Astrocyte (in vitro differentiated cells and primary cell): Measurements from ENCODE around the gene MC2R. TPM values are rescaled to one million over a fixed set of nuclear protein-coding genes. Genes with fewer than 3 reads are reported as not detected.

Experiments used
- DNase-seq: peaks from one replicate; pipeline ENCODE4 v3.0.0-alpha.2; 2010; ENCODE audit warnings: low read depth
- FAIRE-seq: peaks from 2 replicates; lab custom pipeline; 2011; peaks lifted over from hg19 to GRCh38; lab: Jason Lieb, UNC
- H2AFZ ChIP-seq: 2 replicates; pipeline ENCODE4 v1.6.0; 2012; ENCODE audit warnings: low read depth, low read length, inconsistent platforms
- H3K27ac ChIP-seq: 2 replicates; pipeline ENCODE4 v1.5.1; 2011; ENCODE audit warnings: low read depth, low read length, inconsistent platforms
- H3K27me3 ChIP-seq: 2 replicates; pipeline ENCODE4 v1.6.0; 2011; ENCODE audit warnings: low read length, inconsistent platforms; ENCODE audit not compliant: insufficient read depth
- H3K36me3 ChIP-seq: 2 replicates; pipeline ENCODE4 v1.5.1; 2011; ENCODE audit warnings: low read length, inconsistent platforms; ENCODE audit not compliant: insufficient read depth
- H3K4me1 ChIP-seq: 2 replicates; pipeline ENCODE4 v1.5.1; 2011; ENCODE audit warnings: low read length, inconsistent platforms; ENCODE audit not compliant: insufficient read depth
- H3K4me2 ChIP-seq: 2 replicates; pipeline ENCODE4 v1.6.0; 2012; ENCODE audit warnings: low read length, inconsistent platforms
- H3K4me3 ChIP-seq: 2 replicates; pipeline ENCODE4 v1.5.1; 2011; ENCODE audit warnings: low read depth, mild to moderate bottlenecking, low read length, inconsistent platforms; ENCODE audit not compliant: insufficient read depth
- H3K79me2 ChIP-seq: 2 replicates; pipeline ENCODE4 v1.6.0; 2012; ENCODE audit warnings: mild to moderate bottlenecking, low read length, inconsistent platforms; ENCODE audit not compliant: insufficient read depth
- H3K9ac ChIP-seq: 2 replicates; pipeline ENCODE4 v1.6.0; 2012; ENCODE audit warnings: mild to moderate bottlenecking, low read length, inconsistent platforms
- H3K9me3 ChIP-seq: 2 replicates; pipeline ENCODE4 v1.5.1; 2012; ENCODE audit warnings: low read depth, mild to moderate bottlenecking, low read length, inconsistent platforms; ENCODE audit not compliant: insufficient read depth
- H4K20me1 ChIP-seq: 2 replicates; pipeline ENCODE4 v1.6.0; 2012; ENCODE audit warnings: low read length, inconsistent platforms; ENCODE audit not compliant: insufficient read depth
- H3K27ac Mint-ChIP-seq: one replicate; pipeline ENCODE4 v1.8.0; 2021; ENCODE audit warnings: mild to moderate bottlenecking, mixed read lengths; ENCODE audit not compliant: unreplicated experiment
- H3K27me3 Mint-ChIP-seq: one replicate; pipeline ENCODE4 v1.8.0; 2021; ENCODE audit warnings: low read depth, mixed read lengths; ENCODE audit not compliant: unreplicated experiment
- H3K36me3 Mint-ChIP-seq: one replicate; pipeline ENCODE4 v1.8.0; 2021; ENCODE audit warnings: low read depth, mixed read lengths; ENCODE audit not compliant: unreplicated experiment
- H3K4me1 Mint-ChIP-seq: one replicate; pipeline ENCODE4 v1.8.0; 2021; ENCODE audit warnings: low read depth, mixed read lengths; ENCODE audit not compliant: unreplicated experiment
- H3K4me3 Mint-ChIP-seq: one replicate; pipeline ENCODE4 v1.8.0; 2021; ENCODE audit warnings: mild to moderate bottlenecking, moderate library complexity, mixed read lengths; ENCODE audit not compliant: unreplicated experiment
- H3K9me3 Mint-ChIP-seq: one replicate; pipeline ENCODE4 v1.8.0; 2021; ENCODE audit warnings: mild to moderate bottlenecking, mixed read lengths; ENCODE audit not compliant: unreplicated experiment
- EZH2 ChIP-seq: IDR thresholded peaks from 2 replicates; pipeline ENCODE4 v1.6.1; 2012; ENCODE audit warnings: mild to moderate bottlenecking, low read length, inconsistent platforms; ENCODE audit not compliant: insufficient read depth
- total RNA-seq: library from RNA; stranded (reverse); gene quantifications from 2 replicates; pipeline ENCODE4 v1.2.1, GENCODE V29; 2021
- TF ChIP-seq, protein P1 (sequence below): IDR thresholded peaks from 2 replicates; pipeline ENCODE4 v1.5.1; 2011; ENCODE audit warnings: low read depth, mild to moderate bottlenecking, inconsistent platforms, low read length, moderate library complexity; ENCODE audit not compliant: insufficient read depth

The MC2R gene
- total RNA-seq, 1 donor from 2014 or later: not detected

DNA sequence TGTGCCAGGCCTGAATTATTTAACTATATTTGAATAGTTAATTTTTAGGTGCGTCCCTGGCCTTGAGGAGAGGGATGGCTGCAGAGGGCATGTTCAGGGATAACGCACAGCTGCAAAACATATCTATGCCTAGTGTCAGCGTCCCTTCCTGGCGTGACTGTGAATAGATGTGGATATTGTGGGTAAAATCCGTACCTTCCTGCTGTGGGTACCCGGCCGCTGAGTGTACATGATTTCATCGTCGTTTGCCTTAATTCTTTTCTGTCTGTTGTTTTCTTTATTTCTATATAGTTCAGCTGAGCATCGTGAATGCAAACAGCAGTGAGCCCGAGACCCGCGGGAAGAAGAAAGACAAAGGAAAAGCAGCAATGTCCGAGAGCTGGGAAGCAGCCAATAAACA is 25.0 kb upstream of the MC2R start:
- H3K27ac ChIP-seq: no peak overlapping the region

DNA sequence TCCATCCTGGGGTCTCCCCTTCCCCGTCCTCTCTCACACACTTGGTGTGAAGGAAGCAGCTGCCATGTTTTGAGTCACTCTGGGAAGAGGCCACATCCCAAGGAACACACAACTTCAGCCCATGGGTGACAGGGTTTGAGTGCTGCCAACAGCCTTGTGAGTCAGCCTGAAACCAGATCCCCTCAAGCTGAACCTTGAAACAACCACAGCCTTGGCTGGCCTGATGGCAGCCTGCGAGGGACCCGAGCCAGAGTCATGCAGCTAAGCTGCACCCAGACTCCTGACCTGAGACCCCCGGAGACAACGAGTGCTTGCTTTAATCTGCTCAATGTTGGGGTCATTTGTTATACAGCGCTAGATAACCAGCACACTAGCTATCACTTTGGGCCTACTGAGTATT is 19.3 kb upstream of the MC2R start:
- no peak for DNase-seq
- H3K4me3 Mint-ChIP-seq: no peak overlapping the region

More for the DNA sequence above, 25.0 kb upstream of the MC2R start:
- no peak overlapping the region for H3K4me3 Mint-ChIP-seq
- H3K36me3 Mint-ChIP-seq: no peaks in the 10 kb centered on the region
- H3K36me3 ChIP-seq: no peaks in the 10 kb centered on the region
- H3K27me3 Mint-ChIP-seq: no peaks in the 10 kb centered on the region
- DNase-seq: no peak
- no peaks in the 10 kb centered on the region for H3K4me1 ChIP-seq
- TF ChIP-seq, protein P1, sequence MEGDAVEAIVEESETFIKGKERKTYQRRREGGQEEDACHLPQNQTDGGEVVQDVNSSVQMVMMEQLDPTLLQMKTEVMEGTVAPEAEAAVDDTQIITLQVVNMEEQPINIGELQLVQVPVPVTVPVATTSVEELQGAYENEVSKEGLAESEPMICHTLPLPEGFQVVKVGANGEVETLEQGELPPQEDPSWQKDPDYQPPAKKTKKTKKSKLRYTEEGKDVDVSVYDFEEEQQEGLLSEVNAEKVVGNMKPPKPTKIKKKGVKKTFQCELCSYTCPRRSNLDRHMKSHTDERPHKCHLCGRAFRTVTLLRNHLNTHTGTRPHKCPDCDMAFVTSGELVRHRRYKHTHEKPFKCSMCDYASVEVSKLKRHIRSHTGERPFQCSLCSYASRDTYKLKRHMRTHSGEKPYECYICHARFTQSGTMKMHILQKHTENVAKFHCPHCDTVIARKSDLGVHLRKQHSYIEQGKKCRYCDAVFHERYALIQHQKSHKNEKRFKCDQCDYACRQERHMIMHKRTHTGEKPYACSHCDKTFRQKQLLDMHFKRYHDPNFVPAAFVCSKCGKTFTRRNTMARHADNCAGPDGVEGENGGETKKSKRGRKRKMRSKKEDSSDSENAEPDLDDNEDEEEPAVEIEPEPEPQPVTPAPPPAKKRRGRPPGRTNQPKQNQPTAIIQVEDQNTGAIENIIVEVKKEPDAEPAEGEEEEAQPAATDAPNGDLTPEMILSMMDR: no peak
- TF ChIP-seq EZH2: no peak
- peaks cover 4% of the 10 kb centered on the region for H3K9me3 ChIP-seq
- H3K9me3 Mint-ChIP-seq: no peaks in the 10 kb centered on the region
- no peak overlapping the region for H3K27ac Mint-ChIP-seq
- H3K4me3 ChIP-seq: no peak overlapping the region
- no peak for FAIRE-seq
- H2AFZ ChIP-seq: no peak overlapping the region
- no peaks in the 10 kb centered on the region for H3K27me3 ChIP-seq
- no peaks in the 10 kb centered on the region for H4K20me1 ChIP-seq
- no peak overlapping the region for H3K4me2 ChIP-seq
- H3K79me2 ChIP-seq: no peaks in the 10 kb centered on the region
- H3K4me1 Mint-ChIP-seq: no peaks in the 10 kb centered on the region
- H3K9ac ChIP-seq: no peak overlapping the region

DNA sequence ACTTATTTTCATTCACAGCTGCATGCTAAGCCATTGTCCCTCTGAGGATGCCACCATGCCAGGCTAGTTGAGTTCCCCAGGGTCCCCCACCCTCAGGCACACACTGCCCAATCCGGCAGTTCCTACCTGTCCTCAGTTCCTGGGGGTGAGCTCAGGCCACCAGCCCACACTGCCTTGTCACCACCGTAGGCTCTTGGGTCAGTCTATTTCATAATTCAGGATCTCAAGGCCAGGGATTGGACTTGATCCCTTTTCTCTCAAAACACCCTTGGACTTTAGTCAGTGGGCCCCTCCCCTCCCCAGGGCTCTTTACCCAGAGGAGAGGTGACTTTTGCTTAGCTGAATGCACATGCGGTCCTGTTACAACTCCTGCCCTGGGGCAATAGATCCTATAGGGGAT is 18.7 kb upstream of the MC2R start:
- Histone ChIP-seq H3K36me3 (no peaks in the 10 kb centered on the region), H4K20me1 (no peaks in the 10 kb centered on the region), H3K4me1 (no peaks in the 10 kb centered on the region), H3K9ac (no peak overlapping the region), H3K9me3 (no peaks in the 10 kb centered on the region), H3K79me2 (no peaks in the 10 kb centered on the region), H2AFZ (no peak overlapping the region), H3K27ac (no peak overlapping the region), H3K27me3 (no peaks in the 10 kb centered on the region), H3K4me2 (no peak overlapping the region), H3K4me3 (no peak overlapping the region)
- FAIRE-seq (no peak), DNase-seq (no peak)
- no peak overlapping the region for H3K27ac Mint-ChIP-seq
- no peak overlapping the region for H3K4me3 Mint-ChIP-seq
- H3K9me3 Mint-ChIP-seq: peaks cover 2% of the 10 kb centered on the region
- peaks cover 3% of the 10 kb centered on the region for H3K27me3 Mint-ChIP-seq
- H3K4me1 Mint-ChIP-seq: no peaks in the 10 kb centered on the region
- no peaks in the 10 kb centered on the region for H3K36me3 Mint-ChIP-seq
- no peak for TF ChIP-seq EZH2
- TF ChIP-seq, protein P1: no peak

More for the DNA sequence above, 19.3 kb upstream of the MC2R start:
- Histone ChIP-seq H4K20me1 (no peaks in the 10 kb centered on the region), H3K4me1 (no peaks in the 10 kb centered on the region), H3K4me3 (no peak overlapping the region), H3K27me3 (no peaks in the 10 kb centered on the region), H3K9ac (no peak overlapping the region), H3K4me2 (no peak overlapping the region), H2AFZ (no peak overlapping the region), H3K27ac (no peak overlapping the region), H3K79me2 (no peaks in the 10 kb centered on the region), H3K9me3 (no peaks in the 10 kb centered on the region), H3K36me3 (no peaks in the 10 kb centered on the region)
- TF ChIP-seq, protein P1: no peak
- no peak for TF ChIP-seq EZH2
- Mint-ChIP-seq H3K9me3 (no peaks in the 10 kb centered on the region), H3K4me1 (no peaks in the 10 kb centered on the region), H3K27me3 (peaks cover 3% of the 10 kb centered on the region), H3K27ac (no peak overlapping the region), H3K36me3 (no peaks in the 10 kb centered on the region)
- FAIRE-seq: no peak
